Measurements from ENCODE around the gene HOXB4.

HOXB4 gene

DNA sequence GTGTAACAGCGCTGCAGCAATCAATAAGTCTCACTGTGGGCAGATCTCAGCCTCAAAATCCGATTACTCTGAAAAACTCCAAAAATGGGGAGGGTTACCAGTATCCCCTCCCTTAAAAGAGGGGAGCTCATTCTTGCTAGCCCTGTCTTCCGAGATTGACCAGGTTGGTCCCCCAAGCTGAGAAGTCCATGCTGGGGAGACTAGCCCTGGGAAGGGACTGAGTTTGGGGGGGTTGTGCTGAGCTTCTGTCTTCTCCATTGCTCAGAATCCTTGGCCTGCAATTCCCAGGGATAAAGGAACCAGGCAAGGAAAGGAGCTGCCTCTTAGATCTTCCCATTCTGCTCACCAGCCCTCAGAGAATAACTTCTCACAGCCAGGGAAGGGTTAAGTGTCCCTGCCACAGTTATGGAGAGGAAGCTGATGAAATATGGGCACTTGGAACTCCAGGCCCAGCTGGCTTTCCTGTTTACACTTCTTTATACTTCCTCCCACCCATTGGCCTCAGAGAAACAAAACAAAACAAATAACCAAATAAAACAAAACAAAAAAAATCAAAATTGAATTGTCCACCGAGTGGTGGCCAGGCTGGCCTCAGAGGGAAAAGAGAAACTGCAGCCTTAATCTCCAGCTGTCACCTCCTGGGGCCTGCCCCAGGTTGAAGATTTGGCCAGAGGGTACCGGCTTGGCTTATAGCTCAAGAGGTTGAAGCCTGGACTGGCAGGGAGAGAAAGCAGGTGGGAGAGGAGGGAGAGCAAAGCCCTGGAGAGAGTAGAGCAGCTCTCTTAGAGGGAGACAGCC is 9.3 kb upstream of the HOXB4 start:
- TF ChIP-seq, protein P1, sequence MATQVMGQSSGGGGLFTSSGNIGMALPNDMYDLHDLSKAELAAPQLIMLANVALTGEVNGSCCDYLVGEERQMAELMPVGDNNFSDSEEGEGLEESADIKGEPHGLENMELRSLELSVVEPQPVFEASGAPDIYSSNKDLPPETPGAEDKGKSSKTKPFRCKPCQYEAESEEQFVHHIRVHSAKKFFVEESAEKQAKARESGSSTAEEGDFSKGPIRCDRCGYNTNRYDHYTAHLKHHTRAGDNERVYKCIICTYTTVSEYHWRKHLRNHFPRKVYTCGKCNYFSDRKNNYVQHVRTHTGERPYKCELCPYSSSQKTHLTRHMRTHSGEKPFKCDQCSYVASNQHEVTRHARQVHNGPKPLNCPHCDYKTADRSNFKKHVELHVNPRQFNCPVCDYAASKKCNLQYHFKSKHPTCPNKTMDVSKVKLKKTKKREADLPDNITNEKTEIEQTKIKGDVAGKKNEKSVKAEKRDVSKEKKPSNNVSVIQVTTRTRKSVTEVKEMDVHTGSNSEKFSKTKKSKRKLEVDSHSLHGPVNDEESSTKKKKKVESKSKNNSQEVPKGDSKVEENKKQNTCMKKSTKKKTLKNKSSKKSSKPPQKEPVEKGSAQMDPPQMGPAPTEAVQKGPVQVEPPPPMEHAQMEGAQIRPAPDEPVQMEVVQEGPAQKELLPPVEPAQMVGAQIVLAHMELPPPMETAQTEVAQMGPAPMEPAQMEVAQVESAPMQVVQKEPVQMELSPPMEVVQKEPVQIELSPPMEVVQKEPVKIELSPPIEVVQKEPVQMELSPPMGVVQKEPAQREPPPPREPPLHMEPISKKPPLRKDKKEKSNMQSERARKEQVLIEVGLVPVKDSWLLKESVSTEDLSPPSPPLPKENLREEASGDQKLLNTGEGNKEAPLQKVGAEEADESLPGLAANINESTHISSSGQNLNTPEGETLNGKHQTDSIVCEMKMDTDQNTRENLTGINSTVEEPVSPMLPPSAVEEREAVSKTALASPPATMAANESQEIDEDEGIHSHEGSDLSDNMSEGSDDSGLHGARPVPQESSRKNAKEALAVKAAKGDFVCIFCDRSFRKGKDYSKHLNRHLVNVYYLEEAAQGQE (IDR thresholded peaks at IDR 0.05; ENCODE audit: insufficient read depth in 1 of 2, low read depth in 2 of 2, low read length in 2 of 2), result no peak
- TF ChIP-seq POLR2AphosphoS5 (IDR thresholded peaks at IDR 0.05; ENCODE audit: low read depth, low read length), result no peak
- no peak for TF ChIP-seq FOXP2 (optimal IDR thresholded peaks at IDR 0.05; ENCODE audit: borderline replicate concordance, extremely low read depth, extremely low read length, insufficient read depth)

DNA sequence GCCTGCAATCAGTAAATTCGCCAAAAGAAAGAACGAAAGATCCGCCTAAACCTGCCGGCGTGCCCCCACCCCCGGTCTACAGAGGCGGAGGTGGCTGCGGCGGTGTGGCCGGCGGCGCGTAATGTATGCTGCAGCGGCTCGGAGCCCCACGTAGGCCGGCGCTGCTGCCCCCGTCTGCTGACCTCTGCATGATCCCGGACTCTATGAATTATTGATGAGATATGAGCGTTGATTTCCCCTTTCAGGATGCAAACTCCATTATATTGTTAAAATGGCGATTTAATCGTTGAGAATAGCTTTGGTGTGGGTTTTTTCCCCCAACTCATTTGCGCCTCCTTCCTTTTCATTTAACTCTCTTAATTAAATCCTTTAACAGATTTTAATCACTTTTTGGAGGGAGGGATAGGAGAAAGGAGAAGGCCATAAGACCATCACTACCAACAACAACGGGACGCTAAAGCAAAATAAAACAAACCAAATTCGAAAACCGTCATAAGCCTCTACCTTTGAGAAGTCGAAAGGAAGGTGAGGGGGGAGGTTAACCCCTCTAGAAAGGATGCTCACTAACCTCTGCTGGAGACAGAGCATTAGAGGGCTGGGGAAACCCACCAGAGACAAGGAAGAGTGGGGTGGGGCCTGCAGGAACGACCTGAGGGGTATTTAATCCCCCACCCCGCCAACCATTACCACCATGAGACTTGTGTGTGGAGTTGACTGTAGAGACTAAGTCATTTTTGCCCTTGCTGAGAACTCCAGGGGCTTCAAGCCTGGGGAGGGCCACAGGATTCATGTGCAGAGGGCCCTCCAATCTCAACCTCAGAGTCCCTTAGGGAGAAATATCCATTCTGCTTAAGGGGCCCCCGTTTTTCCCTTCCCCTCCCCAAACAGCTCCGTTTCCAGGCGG is 8.5 kb upstream of the HOXB4 start:
- TF ChIP-seq FOXP2 (optimal IDR thresholded peaks at IDR 0.05; ENCODE audit: borderline replicate concordance, extremely low read depth, extremely low read length, insufficient read depth) (no peak), POLR2AphosphoS5 (IDR thresholded peaks at IDR 0.05; ENCODE audit: low read depth, low read length) (no peak), TAF1 (IDR thresholded peaks at IDR 0.05; ENCODE audit: borderline replicate concordance, insufficient read depth, low read length) (no peak), SIN3A (IDR thresholded peaks at IDR 0.05; ENCODE audit: borderline replicate concordance, insufficient read depth, low read length) (no peak)
- TF ChIP-seq, protein P1 (IDR thresholded peaks at IDR 0.05; ENCODE audit: insufficient read depth in 1 of 2, low read depth in 2 of 2, low read length in 2 of 2), result no peak

- TF ChIP-seq FOXP2 (optimal IDR thresholded peaks at IDR 0.05; ENCODE audit: borderline replicate concordance, extremely low read depth, extremely low read length, insufficient read depth) (no peak), SIN3A (IDR thresholded peaks at IDR 0.05; ENCODE audit: borderline replicate concordance, insufficient read depth, low read length) (no peak), POLR2AphosphoS5 (IDR thresholded peaks at IDR 0.05; ENCODE audit: low read depth, low read length) (no peak), TAF1 (IDR thresholded peaks at IDR 0.05; ENCODE audit: borderline replicate concordance, insufficient read depth, low read length) (no peak)
- TF ChIP-seq, protein P1 (IDR thresholded peaks at IDR 0.05; ENCODE audit: insufficient read depth in 1 of 2, low read depth in 2 of 2, low read length in 2 of 2), result no peak
Measured at GRCh38 chr17:48584223-48584741, 6.1 kb upstream of the HOXB4 start.

- TF ChIP-seq FOXP2 (optimal IDR thresholded peaks at IDR 0.05; ENCODE audit: borderline replicate concordance, extremely low read depth, extremely low read length, insufficient read depth) (no peak), TAF1 (IDR thresholded peaks at IDR 0.05; ENCODE audit: borderline replicate concordance, insufficient read depth, low read length) (no peak), POLR2AphosphoS5 (IDR thresholded peaks at IDR 0.05; ENCODE audit: low read depth, low read length) (no peak), SIN3A (IDR thresholded peaks at IDR 0.05; ENCODE audit: borderline replicate concordance, insufficient read depth, low read length) (no peak)
- TF ChIP-seq, protein P1 (IDR thresholded peaks at IDR 0.05; ENCODE audit: insufficient read depth in 1 of 2, low read depth in 2 of 2, low read length in 2 of 2), result no peak
Measured at GRCh38 chr17:48583708-48584222, 5.6 kb upstream of the HOXB4 start.
